Liver (tissue), 9 donors: ENCODE data around the gene C4B. TPM values are rescaled to one million over a fixed set of nuclear protein-coding genes. Genes with fewer than 3 reads are reported as not detected.
"Not testable (repeated sequence)": the region's sequence is repeated elsewhere in the genome, so short reads cannot be mapped to it uniquely, and the experiment has no call there.

Source experiments
- DNase-seq: peaks from one replicate; pipeline ENCODE4 v3.0.0-alpha.2; 2017; ENCODE audit warnings: low spot score
- H3K27ac ChIP-seq, 2 donors: one replicate each; pipeline ENCODE4 v1.7.0; 2013; ENCODE audit warnings: inconsistent platforms in 2 of 2, low read length in 2 of 2, control low read depth in 1 of 2, low read depth in 1 of 2, mild to moderate bottlenecking in 1 of 2
- H3K27me3 ChIP-seq, 4 donors: one replicate each; pipeline versions ENCODE4 v1.6.1 to v1.7.0; 2013; ENCODE audit warnings: low read length in 3 of 4, inconsistent platforms in 1 of 4, mild to moderate bottlenecking in 1 of 4, moderate library complexity in 1 of 4; ENCODE audit not compliant: control insufficient read depth in 4 of 4, insufficient read depth in 4 of 4
- H3K36me3 ChIP-seq, 4 donors: one replicate each; pipeline versions ENCODE4 v1.6.1 to v1.7.0; 2013; ENCODE audit warnings: low read length in 3 of 4, mild to moderate bottlenecking in 3 of 4, low read depth in 1 of 4, moderate library complexity in 1 of 4; ENCODE audit not compliant: control insufficient read depth in 4 of 4, insufficient read depth in 3 of 4
- H3K4me1 ChIP-seq, 4 donors: one replicate each; pipeline versions ENCODE4 v1.6.1 to v1.7.0; 2013; ENCODE audit warnings: low read length in 3 of 4, mild to moderate bottlenecking in 3 of 4, moderate library complexity in 1 of 4; ENCODE audit not compliant: control insufficient read depth in 4 of 4, insufficient read depth in 4 of 4
- H3K4me3 ChIP-seq, 3 donors: one replicate each; pipeline versions ENCODE4 v1.6.1 to v1.7.0; 2013; ENCODE audit warnings: low read length in 3 of 3, control low read depth in 1 of 3, low read depth in 1 of 3, mild to moderate bottlenecking in 1 of 3
- H3K9ac ChIP-seq, 2 donors: one replicate each; pipeline ENCODE4 v1.7.0; 2013; ENCODE audit warnings: low read length in 2 of 2, mild to moderate bottlenecking in 2 of 2, moderate library complexity in 2 of 2, control low read depth in 1 of 2, low read depth in 1 of 2
- H3K9me3 ChIP-seq, 4 donors: one replicate each; pipeline versions ENCODE4 v1.6.1 to v1.7.0; 2013; ENCODE audit warnings: low read length in 3 of 4; ENCODE audit not compliant: control insufficient read depth in 4 of 4
- WGBS: extraction: QIAGEN DNeasy Blood & Tissue Kit; methylation state at CpG from one replicate; pipeline ENCODE4 v1.1.7; 2013; 5-methylcytosine and 5-hydroxymethylcytosine counted together
- polyA plus RNA-seq, 2 donors: library from polyadenylated mRNA; stranded (reverse) in 1 of 2; unstranded in 1 of 2; fragments of 200-250 nt in 1 of 2; fragments of >200 nt in 1 of 2; fragmentation: Nextera tagmentation in 1 of 2; extraction: Ambion mirVana in 1 of 2; gene quantifications; one replicate each; pipeline versions ENCODE4 v1.2.1 to v1.2.3, GENCODE V29; 2013 to 2015
- total RNA-seq, 2 donors: library from RNA; depleted of rRNA; stranded (reverse); fragments of >200 nt; gene quantifications; one replicate each; pipeline ENCODE4 v1.2.3, GENCODE V29; 2014
- donor health status: healthy.
- donor health status: healthy.
- donor health status: healthy.
- donor health status: healthy.
- donor health status: healthy.

Gene C4B
- total and polyA plus RNA-seq, 4 donors: 666 to 3,560 (median 1,406) TPM

DNA sequence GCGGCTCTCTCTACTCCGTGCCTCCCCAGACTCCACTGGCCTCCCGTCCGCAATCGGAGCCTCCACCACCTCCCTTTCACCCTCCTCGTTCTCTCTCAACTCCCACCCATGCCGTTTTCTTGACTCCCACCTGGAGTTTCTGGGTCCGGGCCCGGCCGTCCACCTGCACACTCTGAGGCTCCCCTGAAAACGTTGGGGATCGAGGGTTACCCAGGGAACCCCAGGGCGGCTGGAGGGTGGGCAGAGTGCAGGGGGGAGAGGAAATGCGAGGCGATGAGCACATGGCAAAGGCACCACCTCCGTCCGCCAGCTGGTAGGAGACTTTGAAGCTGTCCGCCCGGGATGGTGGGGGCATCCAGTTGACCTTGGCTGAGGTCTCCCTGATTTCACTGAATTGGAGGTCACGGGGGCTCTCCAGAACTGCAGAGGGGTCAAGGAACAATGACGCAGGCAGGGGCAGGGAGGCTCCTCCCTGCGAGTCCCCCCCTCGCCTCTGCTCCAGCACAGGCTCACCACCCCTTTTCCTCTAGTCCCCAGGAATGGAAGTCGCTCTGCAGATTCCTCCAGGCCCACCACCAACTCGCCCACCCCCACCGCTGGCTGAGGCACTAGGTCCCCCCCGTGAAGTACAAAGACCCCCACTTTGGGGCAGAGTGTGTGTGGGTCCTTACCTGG lies 3.6 kb upstream of the C4B start:
- H3K27me3 ChIP-seq, H3K9ac ChIP-seq, DNase-seq, H3K27ac ChIP-seq, H3K36me3 ChIP-seq, H3K9me3 ChIP-seq, H3K4me3 ChIP-seq, H3K4me1 ChIP-seq: not testable (repeated sequence)
- WGBS: 65% methylated on average over 17 of the region's 27 CpGs

DNA sequence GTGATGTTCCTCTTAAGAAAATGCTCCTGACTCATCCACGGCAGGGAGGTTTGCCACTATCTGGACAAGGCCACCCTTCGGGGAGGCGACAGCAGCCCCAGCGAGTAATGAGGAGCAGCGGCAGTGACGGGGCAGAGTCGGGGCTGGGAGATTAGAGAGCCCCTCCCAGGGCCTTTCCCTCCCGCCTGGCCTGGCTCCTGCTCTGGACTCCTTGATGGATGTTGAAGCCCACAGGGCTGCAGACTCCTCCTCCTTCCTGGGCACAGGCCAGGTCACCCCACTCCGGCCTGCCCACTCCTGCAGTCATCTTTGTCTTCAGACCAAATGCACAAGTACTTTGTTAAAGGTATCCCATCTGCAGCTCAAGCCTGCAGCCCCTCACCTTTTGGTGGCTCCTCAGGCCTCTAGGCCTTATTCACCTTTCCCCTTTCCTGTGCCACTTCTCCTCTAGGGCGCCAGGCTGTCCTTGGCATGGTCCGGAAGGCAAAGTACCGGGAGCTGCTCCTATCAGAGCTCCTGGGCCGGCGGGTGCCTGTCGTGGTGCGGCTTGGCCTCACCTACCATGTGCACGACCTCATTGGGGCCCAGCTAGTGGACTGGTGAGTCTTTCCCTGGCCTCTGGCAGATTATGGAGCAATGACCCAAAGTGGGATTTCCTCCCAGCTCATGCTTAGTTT lies 1.5 kb upstream of the C4B start:
- not testable (repeated sequence) for H3K9ac ChIP-seq, H3K4me3 ChIP-seq, H3K36me3 ChIP-seq, H3K9me3 ChIP-seq, H3K4me1 ChIP-seq, H3K27me3 ChIP-seq
- peak; percentile 37 for DNase-seq
- WGBS: 67% methylated on average over 17 of the region's 17 CpGs
- peak overlapping the region; percentile 36 to 54 for H3K27ac ChIP-seq

DNA sequence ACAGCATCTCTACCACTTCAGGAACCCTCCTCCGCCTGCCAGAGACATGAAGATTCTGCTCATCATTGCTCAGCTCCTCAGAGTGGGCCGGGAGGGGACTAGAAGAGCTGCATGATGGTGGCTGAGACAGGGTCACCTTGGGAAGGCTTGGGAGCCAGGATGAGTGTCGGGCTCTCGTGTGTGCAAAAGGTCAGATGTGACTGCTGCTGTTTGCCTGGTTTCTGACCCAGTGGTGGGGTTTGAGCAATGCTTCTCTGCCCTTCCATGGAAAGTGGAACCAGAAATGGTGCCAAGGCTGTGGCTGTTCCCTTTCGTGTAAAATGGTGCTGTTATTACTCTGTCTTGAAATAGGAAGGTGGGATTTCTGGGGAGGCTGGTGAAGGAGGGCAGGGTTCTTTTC lies 857 bp upstream of the C4B start:
- H3K27ac ChIP-seq, H3K4me3 ChIP-seq, H3K36me3 ChIP-seq, H3K4me1 ChIP-seq, DNase-seq, H3K9ac ChIP-seq, H3K9me3 ChIP-seq, H3K27me3 ChIP-seq: not testable (repeated sequence)
- no CpG with 5 or more reads among the region's 5 CpGs for WGBS

DNA sequence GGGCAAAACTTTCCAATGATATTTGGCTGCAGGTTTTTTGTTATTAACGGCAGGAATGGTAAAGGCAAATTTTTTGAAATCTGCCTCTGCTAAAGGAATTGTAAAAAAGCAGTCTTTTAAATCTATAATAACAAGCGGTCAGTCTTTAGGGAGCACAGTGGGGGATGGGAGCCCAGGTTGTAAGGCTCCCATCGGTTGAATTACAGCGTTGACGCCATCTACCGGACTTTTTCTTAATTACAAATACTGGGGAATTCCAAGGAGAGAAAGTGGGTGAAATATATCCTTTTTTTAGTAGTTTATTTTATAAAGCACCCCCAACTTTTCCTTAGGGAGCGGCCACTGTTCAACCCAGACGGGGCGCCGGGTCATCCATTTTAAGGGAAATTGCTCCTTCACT lies 7.5 kb downstream of the C4B start:
- not testable (repeated sequence) for H3K27ac ChIP-seq, H3K36me3 ChIP-seq, H3K9me3 ChIP-seq, H3K9ac ChIP-seq, DNase-seq, H3K4me1 ChIP-seq, H3K27me3 ChIP-seq, H3K4me3 ChIP-seq
- WGBS: no CpG with 5 or more reads among the region's 10 CpGs

DNA sequence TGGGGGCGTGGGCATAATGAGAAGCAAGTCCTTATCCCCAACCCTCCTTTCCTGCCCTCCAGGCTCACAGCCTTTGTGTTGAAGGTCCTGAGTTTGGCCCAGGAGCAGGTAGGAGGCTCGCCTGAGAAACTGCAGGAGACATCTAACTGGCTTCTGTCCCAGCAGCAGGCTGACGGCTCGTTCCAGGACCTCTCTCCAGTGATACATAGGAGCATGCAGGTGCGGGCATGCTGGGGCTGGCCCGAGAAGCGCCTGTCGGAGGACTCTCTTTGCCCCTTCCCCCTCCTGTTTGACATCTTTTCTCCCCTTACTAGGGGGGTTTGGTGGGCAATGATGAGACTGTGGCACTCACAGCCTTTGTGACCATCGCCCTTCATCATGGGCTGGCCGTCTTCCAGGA lies 14.0 kb downstream of the C4B start:
- not testable (repeated sequence) for H3K9me3 ChIP-seq, H3K4me1 ChIP-seq, H3K9ac ChIP-seq, DNase-seq, H3K36me3 ChIP-seq, H3K4me3 ChIP-seq, H3K27ac ChIP-seq, H3K27me3 ChIP-seq
- 74% methylated on average over 7 of the region's 10 CpGs for WGBS

DNA sequence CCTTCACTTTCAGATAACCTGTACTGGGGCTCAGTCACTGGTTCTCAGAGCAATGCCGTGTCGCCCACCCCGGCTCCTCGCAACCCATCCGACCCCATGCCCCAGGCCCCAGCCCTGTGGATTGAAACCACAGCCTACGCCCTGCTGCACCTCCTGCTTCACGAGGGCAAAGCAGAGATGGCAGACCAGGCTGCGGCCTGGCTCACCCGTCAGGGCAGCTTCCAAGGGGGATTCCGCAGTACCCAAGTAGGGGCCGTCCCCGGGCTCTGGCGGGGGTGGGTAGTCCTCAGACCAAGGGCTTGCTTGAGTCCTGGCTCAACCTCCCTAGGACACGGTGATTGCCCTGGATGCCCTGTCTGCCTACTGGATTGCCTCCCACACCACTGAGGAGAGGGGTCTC lies 15.0 kb downstream of the C4B start:
- WGBS: 82% methylated on average over 8 of the region's 14 CpGs
- not testable (repeated sequence) for H3K27ac ChIP-seq, H3K9me3 ChIP-seq, H3K4me1 ChIP-seq, H3K9ac ChIP-seq, DNase-seq, H3K4me3 ChIP-seq, H3K27me3 ChIP-seq, H3K36me3 ChIP-seq

DNA sequence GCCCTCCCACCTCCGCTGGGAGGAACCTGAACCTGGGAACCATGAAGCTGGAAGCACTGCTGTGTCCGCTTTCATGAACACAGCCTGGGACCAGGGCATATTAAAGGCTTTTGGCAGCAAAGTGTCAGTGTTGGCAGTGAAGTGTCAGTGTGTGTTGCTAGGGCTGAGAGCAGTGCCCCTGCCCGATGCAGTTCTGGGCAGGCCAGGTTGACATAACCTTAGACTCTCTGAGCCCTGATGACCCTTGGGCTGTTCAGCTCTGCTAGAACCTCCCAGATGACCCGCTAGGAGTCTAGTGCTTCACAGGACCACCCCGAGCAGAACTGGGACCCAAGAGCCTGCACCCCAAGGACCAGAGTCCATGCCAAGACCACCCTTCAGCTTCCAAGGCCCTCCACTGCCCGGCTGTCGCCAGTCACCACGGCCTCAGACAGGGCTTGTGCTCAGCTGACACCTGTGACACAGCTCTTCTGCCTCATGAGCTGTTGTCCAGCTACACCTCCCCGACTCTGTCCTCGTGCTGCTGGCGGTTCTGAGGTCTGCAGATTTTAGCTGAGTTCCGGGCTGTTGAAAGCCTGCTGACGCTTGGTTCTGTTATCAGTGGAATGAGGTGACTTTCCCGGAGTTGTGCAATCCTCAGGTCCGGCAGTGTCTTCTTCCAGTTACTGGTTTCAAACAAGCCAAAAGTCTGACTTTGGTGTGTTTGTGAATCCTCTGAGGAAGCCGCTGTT lies 20.9 kb downstream of the C4B start:
- not testable (repeated sequence) for H3K4me1 ChIP-seq, H3K27me3 ChIP-seq, H3K9me3 ChIP-seq, H3K4me3 ChIP-seq, H3K9ac ChIP-seq, H3K36me3 ChIP-seq, H3K27ac ChIP-seq, DNase-seq
- no CpG with 5 or more reads among the region's 16 CpGs for WGBS
